Panc1 (cell line): ENCODE data around the gene MYO7A.

Experiments used
- TCF7L2 ChIP-seq: IDR thresholded peaks from 2 replicates; pipeline ENCODE4 v1.6.1; 2011; ENCODE audit warnings: mild to moderate bottlenecking, low read depth, low read length, inconsistent platforms
- TF ChIP-seq, protein P1 (sequence below): fragments of 450-650 bp; IDR thresholded peaks from 2 replicates; pipeline ENCODE4 v1.5.1; 2017; ENCODE audit warnings: mild to moderate bottlenecking
- TF ChIP-seq, protein P2 (sequence below), 2 experiments: IDR thresholded peaks; 2 replicates each; pipeline ENCODE4 v1.6.1; 2011 to 2012; ENCODE audit warnings: low read depth in 2 of 2, control low read depth in 1 of 2, low read length in 1 of 2, mild to moderate bottlenecking in 1 of 2, moderate library complexity in 1 of 2; ENCODE audit not compliant: insufficient read depth in 1 of 2

DNA sequence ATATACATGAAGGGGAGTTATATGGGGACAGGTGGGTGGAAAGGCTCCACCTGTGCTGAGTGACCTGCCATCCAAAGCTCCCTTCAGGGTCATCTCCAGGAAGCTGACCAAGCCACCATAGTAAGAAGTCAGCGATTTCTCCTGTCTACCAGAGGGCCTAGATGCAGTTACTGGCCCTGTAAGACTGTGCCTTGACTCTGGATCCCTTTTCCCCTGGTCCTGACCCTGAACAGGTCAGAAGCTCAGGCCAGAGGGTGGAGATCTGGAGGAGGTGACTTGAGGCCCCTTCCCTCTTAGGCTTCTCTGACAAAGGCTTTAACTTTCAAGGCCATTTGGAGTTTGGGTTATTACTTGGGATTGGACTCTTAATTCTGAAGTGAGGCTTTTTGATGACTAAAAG is 103.8 kb downstream of the MYO7A start:
- no peak for TF ChIP-seq TCF7L2
- TF ChIP-seq, protein P1, sequence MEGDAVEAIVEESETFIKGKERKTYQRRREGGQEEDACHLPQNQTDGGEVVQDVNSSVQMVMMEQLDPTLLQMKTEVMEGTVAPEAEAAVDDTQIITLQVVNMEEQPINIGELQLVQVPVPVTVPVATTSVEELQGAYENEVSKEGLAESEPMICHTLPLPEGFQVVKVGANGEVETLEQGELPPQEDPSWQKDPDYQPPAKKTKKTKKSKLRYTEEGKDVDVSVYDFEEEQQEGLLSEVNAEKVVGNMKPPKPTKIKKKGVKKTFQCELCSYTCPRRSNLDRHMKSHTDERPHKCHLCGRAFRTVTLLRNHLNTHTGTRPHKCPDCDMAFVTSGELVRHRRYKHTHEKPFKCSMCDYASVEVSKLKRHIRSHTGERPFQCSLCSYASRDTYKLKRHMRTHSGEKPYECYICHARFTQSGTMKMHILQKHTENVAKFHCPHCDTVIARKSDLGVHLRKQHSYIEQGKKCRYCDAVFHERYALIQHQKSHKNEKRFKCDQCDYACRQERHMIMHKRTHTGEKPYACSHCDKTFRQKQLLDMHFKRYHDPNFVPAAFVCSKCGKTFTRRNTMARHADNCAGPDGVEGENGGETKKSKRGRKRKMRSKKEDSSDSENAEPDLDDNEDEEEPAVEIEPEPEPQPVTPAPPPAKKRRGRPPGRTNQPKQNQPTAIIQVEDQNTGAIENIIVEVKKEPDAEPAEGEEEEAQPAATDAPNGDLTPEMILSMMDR: no peak
- TF ChIP-seq, protein P2, sequence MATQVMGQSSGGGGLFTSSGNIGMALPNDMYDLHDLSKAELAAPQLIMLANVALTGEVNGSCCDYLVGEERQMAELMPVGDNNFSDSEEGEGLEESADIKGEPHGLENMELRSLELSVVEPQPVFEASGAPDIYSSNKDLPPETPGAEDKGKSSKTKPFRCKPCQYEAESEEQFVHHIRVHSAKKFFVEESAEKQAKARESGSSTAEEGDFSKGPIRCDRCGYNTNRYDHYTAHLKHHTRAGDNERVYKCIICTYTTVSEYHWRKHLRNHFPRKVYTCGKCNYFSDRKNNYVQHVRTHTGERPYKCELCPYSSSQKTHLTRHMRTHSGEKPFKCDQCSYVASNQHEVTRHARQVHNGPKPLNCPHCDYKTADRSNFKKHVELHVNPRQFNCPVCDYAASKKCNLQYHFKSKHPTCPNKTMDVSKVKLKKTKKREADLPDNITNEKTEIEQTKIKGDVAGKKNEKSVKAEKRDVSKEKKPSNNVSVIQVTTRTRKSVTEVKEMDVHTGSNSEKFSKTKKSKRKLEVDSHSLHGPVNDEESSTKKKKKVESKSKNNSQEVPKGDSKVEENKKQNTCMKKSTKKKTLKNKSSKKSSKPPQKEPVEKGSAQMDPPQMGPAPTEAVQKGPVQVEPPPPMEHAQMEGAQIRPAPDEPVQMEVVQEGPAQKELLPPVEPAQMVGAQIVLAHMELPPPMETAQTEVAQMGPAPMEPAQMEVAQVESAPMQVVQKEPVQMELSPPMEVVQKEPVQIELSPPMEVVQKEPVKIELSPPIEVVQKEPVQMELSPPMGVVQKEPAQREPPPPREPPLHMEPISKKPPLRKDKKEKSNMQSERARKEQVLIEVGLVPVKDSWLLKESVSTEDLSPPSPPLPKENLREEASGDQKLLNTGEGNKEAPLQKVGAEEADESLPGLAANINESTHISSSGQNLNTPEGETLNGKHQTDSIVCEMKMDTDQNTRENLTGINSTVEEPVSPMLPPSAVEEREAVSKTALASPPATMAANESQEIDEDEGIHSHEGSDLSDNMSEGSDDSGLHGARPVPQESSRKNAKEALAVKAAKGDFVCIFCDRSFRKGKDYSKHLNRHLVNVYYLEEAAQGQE (IDR thresholded peaks at IDR 0.05; ENCODE audit: insufficient read depth in 1 of 2, low read depth in 2 of 2, low read length in 1 of 2): no peak
